ENCODE results near the gene LAT. TPM values are rescaled to one million over a fixed set of nuclear protein-coding genes. Genes with fewer than 3 reads are reported as not detected.

Gene LAT
- total and polyA plus RNA-seq, 2 of the 13 experiments (the other 11 are each of a cell fraction or from before 2014, with no cell fraction given): 2.0 to 3.0 TPM

DNA sequence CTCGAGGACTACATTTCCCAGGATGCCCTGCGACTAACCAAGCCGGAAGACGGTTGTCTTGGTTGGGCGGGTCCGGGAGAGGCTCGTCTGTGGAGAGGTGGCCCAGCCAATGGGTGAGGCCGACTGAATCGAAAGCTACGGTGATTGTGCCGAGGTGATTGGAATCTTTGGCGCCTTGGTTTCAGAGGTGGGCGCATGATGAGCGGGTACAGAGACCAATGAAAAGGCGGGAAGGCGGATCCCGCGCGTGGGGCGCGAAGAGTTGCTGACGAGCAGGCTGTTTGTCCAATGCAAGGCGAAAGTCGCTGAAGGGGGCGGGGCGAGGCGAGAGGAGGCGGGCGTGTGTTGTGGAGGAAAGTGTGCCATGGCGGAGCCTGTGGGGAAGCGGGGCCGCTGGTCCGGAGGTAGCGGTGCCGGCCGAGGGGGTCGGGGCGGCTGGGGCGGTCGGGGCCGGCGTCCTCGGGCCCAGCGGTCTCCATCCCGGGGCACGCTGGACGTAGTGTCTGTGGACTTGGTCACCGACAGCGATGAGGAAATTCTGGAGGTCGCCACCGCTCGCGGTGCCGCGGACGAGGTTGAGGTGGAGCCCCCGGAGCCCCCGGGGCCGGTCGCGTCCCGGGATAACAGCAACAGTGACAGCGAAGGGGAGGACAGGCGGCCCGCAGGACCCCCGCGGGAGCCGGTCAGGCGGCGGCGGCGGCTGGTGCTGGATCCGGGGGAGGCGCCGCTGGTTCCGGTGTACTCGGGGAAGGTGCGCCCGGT, 34.0 kb upstream of the LAT start, which contains the start of gene NFATC2IP (continued):
- TF ChIP-seq, protein P1, sequence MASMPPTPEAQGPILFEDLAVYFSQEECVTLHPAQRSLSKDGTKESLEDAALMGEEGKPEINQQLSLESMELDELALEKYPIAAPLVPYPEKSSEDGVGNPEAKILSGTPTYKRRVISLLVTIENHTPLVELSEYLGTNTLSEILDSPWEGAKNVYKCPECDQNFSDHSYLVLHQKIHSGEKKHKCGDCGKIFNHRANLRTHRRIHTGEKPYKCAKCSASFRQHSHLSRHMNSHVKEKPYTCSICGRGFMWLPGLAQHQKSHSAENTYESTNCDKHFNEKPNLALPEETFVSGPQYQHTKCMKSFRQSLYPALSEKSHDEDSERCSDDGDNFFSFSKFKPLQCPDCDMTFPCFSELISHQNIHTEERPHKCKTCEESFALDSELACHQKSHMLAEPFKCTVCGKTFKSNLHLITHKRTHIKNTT (CRISPR knock-in tag; IDR thresholded peaks at IDR 0.05): no peak
- TF ChIP-seq FOSL1 (CRISPR knock-in tag; IDR thresholded peaks at IDR 0.05; ENCODE audit: borderline replicate concordance) (no peak), TRIM22 (IDR thresholded peaks at IDR 0.05) (no peak), ZSCAN21 (CRISPR knock-in tag; IDR thresholded peaks at IDR 0.05; ENCODE audit: borderline replicate concordance) (0 out of 2 replicates have a peak, but pooled peaks have one; percentile 30), NFKBIZ (CRISPR knock-in tag; IDR thresholded peaks at IDR 0.05) (no peak), RNF219 (CRISPR knock-in tag; IDR thresholded peaks at IDR 0.05) (no peak), SP5 (CRISPR knock-in tag; IDR thresholded peaks at IDR 0.05; ENCODE audit: borderline replicate concordance, low read depth) (peak; percentile 47; the same call in 1 of the 2 replicates), ESRRA (CRISPR knock-in tag; IDR thresholded peaks at IDR 0.05; ENCODE audit: low read depth) (peak; percentile 75), ZNF674 (CRISPR knock-in tag; IDR thresholded peaks at IDR 0.05; ENCODE audit: low read depth) (no peak), NFE2L1 (CRISPR knock-in tag; IDR thresholded peaks at IDR 0.05; ENCODE audit: borderline replicate concordance) (no peak), ZNF326 (CRISPR knock-in tag; IDR thresholded peaks at IDR 0.05; ENCODE audit: borderline replicate concordance) (no peak), MTF2 (CRISPR knock-in tag; IDR thresholded peaks at IDR 0.05; ENCODE audit: borderline replicate concordance) (no peak), KAT7 (CRISPR knock-in tag; IDR thresholded peaks at IDR 0.05; ENCODE audit: borderline replicate concordance) (peak; percentile 63; the same call in 1 of the 2 replicates), ZNF543 (CRISPR knock-in tag; IDR thresholded peaks at IDR 0.05) (peak; percentile 50; the same call in 1 of the 2 replicates), ZNF501 (CRISPR knock-in tag; IDR thresholded peaks at IDR 0.05) (peak; percentile 76), SNAPC5 (CRISPR knock-in tag; IDR thresholded peaks at IDR 0.05; ENCODE audit: borderline replicate concordance) (no peak), MYNN (CRISPR knock-in tag; IDR thresholded peaks at IDR 0.05; ENCODE audit: low read depth) (no peak; the same call in 1 of the 2 replicates), GZF1 (CRISPR knock-in tag; IDR thresholded peaks at IDR 0.05) (no peak), ZNF644 (CRISPR knock-in tag; IDR thresholded peaks at IDR 0.05; ENCODE audit: low read depth) (no peak), SRSF4 (IDR thresholded peaks at IDR 0.05; ENCODE audit: low read depth, low read length, poor library complexity, severe bottlenecking) (no peak), ZMYM4 (CRISPR knock-in tag; IDR thresholded peaks at IDR 0.05) (peak; percentile 71; the same call in 1 of the 2 replicates), ZNF737 (CRISPR knock-in tag; IDR thresholded peaks at IDR 0.05; ENCODE audit: borderline replicate concordance) (no peak), SOX6 (IDR thresholded peaks at IDR 0.05) (no peak), SOX6 (CRISPR knock-in tag; IDR thresholded peaks at IDR 0.05) (no peak)
- TF ChIP-seq, protein P2, sequence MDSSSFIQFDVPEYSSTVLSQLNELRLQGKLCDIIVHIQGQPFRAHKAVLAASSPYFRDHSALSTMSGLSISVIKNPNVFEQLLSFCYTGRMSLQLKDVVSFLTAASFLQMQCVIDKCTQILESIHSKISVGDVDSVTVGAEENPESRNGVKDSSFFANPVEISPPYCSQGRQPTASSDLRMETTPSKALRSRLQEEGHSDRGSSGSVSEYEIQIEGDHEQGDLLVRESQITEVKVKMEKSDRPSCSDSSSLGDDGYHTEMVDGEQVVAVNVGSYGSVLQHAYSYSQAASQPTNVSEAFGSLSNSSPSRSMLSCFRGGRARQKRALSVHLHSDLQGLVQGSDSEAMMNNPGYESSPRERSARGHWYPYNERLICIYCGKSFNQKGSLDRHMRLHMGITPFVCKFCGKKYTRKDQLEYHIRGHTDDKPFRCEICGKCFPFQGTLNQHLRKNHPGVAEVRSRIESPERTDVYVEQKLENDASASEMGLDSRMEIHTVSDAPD (CRISPR knock-in tag; IDR thresholded peaks at IDR 0.05): peak; percentile 82

Measured in HepG2 (cell line).